Activated naive CD8-positive, alpha-beta T cell treated with anti-CD3 and anti-CD28 coated beads, Interleukin-2, amount 50 U/mL, for 16 hours (primary cell): ENCODE data around the gene APOA5.
"Not testable (repeated sequence)": the region's sequence is repeated elsewhere in the genome, so short reads cannot be mapped to it uniquely, and the experiment has no call there.

Source experiments
- DNase-seq: peaks from one replicate; pipeline ENCODE4 v3.0.0-alpha.2; 2020; ENCODE audit warnings: low read depth, low spot score

Gene APOA5, protein sequence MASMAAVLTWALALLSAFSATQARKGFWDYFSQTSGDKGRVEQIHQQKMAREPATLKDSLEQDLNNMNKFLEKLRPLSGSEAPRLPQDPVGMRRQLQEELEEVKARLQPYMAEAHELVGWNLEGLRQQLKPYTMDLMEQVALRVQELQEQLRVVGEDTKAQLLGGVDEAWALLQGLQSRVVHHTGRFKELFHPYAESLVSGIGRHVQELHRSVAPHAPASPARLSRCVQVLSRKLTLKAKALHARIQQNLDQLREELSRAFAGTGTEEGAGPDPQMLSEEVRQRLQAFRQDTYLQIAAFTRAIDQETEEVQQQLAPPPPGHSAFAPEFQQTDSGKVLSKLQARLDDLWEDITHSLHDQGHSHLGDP

DNA sequence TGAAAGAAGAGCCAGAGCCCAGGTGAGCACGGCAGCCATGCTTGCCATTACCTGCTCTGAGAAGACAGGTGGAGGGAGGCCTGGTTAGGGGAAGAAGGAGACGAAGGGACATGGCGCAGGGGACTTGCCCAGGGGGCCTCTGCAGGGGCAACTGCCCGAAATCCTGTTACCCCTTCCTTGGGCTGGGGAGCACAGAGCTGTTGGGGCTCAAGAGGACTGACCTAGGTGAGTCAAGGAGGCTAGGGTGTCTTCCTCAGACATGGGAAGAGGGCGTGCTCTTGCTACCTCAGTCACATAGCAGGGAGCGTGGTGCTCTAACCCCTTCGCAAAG lies at the start of gene APOA5:
APOA5 (minus strand) TSS at position 67 of the 331 bp plus-strand sequence; CDS start at position 48, 19 bp downstream.
- DNase-seq = no peak

DNA sequence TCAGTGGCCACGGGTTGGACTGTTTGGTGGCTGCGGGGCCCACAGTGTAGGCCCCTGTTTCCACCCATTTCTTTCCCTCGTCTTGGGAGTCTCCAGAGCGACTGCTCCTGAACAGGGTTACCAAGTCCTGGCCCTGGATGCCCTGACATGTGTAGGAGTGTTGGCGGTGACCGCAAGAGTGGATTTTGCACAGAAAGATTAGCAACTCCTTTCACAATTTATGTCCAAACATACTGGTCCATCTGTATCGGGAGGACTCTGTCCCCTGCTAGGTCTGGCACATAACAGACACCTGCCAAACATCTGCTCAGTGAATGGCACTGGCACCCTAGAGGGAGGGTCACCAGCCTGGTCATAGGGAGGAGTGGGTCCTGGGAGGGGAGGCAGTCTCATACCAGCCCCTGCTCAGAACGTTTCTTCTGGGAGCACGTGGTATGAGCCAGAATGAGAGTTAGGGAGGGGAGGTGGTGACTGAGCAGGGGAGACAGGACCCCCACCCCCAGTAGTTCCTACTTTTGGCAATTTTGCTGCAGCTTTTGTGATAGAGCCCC lies 49.1 kb upstream of the APOA5 start:
- no peak for DNase-seq

DNA sequence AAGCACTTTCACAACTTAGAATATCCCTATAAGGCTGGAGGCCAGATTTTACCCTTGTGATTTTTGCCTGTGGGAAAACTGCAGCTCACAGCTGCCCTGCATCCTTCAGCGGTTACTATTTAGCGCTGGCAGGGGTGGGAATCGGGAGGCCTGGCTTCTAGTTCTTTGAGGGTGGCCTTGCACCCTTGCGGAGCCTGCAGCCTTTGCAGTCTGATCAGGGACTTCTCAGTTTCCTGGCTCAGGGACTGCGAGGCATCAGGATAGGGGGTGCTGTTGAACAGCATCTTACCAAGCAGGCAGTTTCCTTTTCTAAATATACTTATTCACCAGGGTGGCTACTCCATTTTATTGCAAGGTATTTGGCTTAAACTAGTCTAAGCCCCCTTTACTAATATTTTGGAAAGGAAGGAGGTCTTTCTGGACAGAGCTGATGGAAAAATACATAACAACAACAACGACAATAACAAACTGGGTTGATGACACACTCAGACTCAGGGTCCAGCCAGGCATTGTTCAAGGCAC lies 48.6 kb upstream of the APOA5 start:
- no peak for DNase-seq

DNA sequence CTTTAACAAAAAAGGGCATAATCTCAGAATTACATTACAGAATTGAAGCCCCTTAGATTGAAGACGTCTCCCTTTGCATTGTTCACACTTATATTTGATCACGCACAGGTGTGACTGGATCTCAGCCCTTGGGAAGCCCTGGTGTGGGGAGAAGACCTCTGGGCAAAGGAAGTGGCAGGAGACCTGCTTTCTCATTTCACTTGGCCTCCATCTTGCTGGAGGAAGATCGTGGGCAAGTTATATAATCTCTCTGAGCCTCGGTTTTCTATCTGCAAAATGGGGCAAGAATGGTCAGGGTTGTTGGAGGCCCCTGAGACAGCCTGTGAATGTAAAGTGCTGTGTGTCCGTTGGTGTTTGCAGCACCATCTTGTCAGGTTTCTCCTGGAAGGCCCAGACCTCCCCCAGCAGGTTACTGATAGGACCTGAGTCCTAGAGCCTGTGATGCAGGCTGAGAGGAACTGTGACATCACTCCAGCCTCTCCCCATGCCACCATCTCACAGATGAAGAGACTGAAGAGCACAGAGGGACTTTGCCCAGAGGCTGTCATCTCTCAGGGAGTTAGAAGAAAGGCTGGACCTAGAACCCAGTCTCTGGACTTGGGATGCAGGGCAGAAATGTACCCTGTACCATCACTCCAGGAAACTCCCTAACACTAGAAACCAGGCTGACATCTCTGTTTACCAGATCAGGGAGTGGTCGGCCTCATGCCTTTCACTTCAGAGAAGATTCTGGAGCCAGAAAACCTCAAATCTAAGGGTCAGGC lies 46.8 kb upstream of the APOA5 start:
- DNase-seq = no peak

DNA sequence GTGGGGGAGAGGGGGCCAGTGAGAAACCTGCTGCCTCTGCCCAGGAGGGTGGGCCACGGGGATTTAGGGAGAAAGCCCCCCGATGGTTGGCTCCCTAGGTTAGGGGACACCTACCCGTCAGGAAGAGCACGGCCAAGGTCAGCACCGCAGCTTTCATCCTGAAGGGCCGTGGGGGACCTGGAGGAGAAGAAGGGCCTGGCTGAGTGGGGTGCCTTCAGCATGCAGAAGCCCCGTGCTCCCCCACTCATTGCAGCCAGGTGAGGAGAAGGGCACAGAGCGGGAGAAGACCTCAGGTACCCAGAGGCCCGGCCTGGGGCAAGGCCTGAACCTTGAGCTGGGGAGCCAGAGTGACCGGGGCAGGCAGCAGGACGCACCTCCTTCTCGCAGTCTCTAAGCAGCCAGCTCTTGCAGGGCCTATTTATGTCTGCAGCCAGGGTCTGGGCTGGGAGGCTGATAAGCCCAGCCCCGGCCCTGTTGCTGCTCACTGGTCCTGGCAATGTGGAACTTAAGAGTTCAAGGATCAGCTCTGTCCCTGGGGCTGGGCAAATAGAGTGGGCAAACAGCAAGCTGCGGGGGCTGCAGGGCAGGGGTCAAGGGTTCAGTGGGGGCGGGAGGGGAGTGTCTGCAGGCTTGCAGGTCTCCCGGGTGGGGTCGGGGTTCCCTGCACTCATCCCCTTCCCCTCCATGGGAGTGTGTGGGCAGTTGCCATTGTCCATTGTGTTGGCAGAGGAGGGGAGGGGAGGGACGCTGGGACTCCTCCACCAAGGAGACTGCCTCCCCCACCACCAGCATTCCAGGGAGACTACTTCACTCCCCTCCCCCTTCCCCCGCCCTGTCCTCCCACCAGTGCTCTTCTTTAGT lies 45.8 kb upstream of the APOA5 start, which contains the start of gene APOA1:
APOA1 (minus strand) TSS at position 392 of the 861 bp plus-strand sequence; CDS start at position 157, 235 bp downstream.
- DNase-seq = no peak

DNA sequence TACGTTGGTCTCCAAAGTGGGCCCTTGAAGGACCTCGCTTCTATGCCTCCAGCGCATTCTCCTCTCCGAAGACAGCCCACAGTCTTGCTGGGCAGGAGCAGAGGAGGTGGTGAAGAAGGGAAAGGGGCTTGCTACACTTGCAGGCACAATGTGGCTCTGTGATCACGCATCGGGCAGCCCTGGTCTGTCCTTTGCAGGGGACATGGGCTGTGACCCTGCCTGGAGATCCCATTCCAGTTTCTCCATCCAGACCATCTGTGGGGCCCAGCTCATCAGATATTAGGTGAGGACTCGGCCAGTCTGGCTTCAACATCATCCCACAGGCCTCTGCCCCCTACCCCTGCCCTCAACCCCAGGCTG lies 44.9 kb upstream of the APOA5 start:
- no peak for DNase-seq

DNA sequence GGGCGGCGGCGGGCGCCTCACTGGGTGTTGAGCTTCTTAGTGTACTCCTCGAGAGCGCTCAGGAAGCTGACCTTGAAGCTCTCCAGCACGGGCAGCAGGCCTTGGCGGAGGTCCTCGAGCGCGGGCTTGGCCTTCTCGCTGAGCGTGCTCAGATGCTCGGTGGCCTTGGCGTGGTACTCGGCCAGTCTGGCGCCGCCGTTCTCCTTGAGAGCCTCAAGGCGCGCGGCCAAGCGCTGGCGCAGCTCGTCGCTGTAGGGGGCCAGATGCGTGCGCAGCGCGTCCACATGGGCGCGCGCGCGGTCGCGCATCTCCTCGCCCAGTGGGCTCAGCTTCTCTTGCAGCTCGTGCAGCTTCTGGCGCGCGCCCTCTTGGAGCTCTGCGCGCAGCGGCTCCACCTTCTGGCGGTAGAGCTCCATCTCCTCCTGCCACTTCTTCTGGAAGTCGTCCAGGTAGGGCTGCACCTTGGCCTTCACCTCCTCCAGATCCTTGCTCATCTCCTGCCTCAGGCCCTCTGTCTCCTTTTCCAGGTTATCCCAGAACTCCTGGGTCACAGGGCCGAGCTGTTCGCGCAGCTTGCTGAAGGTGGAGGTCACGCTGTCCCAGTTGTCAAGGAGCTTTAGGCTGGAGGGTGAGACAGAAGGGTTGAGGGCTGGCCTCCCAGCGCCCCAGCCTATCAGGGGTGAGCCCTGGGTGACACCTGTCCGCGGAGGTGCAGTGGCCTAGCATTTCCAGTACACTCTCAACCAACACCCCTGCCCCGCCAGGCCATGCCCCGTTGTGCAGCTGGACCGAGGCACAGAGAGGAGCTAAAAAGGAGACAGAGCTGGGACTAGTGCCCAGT lies 44.3 kb upstream of the APOA5 start:
- peak; percentile 43 for DNase-seq

DNA sequence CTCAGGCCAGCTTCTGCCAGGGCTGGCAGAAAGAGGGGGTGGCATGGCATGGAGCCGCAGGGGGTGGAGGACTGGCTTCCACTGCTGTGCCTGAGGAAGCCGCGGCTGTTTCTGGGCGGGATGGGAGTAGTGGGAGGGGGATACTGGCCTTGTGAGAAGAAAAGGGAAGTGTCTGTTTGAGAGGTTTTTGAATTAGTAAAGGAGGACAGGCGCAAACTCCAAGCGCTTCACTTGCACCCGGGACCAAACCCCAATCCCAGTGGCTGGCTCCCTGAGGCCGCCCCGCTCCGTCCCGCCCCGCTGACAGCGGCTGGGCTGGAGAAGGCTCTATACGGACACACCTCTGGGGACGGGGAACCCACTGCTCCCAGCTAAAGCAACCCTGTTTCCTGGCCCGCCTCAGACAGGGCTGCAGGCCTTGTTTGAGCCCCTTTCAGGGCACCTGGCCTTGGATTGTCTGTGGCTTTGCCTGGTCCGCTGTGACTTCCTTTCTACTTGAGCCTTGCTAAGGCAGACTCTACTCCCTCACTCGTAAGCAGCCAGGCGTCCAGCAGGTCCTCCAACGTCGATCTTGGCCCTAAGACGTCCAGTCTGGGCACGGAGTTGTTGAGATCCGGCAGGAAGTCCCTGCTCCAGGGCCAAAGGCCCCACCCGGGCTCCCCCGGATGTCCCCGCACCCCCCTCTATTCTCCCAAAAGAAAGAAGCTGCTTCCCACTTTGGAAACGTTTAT lies 43.5 kb upstream of the APOA5 start:
- no peak for DNase-seq

DNA sequence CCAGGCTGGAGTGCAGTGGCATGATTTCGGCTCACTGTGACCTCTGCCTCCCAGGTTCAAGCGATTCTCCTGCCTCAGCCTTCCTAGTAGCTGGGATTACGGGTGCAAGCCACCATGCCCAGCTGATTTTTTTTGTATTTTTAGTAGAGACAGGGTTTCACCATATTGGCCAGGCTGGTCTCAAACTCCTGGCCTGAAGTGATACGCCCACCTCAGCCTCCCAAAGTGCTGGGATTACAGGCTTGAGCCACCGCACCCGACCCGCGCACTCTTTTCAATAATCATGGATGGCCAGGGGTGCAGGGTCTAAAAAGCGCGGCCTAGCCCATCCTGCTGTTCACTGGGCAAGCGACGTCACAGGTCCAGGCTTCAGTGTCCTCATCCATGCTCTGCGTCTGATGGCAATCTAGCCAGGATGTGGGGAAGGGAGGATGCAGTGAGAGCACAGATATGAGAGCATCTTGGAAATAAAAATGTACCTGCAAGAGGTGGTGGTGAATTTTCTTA lies 42.9 kb upstream of the APOA5 start:
- not testable (repeated sequence) for DNase-seq

DNA sequence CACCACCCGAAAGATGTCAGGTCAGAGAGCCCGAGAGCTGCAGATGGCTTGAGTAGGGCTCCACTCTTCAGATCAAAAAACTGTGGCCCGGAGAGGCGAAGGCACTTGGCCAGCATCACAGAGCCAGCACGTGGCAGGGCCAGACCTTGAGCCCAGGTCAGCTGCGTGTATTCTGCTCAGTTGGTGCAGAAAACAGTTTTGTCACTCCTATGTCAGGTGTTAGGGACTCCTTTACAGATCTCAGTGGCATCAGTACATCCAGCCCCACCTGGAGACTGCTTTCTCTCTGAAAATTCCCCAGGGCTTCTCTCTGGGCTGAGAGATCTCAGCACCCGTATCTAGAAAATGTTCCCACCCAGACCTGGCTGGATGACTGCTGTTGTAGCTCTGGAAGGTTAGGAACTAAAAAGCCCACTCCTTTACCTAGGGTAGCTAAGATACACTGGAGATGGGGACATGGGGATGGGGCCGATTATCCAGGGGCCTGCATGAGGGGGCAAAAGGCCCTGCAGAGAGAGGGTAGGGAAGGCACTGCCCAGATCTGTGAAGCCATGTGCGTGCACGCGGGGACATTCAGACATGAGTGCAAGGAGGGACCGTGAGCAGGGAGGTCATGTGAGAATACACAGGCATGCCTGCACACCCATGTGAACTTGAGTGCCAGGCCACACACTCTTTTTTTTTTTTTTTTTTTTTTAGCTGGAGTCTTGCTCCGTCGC lies 42.3 kb upstream of the APOA5 start:
- DNase-seq = no peak

DNA sequence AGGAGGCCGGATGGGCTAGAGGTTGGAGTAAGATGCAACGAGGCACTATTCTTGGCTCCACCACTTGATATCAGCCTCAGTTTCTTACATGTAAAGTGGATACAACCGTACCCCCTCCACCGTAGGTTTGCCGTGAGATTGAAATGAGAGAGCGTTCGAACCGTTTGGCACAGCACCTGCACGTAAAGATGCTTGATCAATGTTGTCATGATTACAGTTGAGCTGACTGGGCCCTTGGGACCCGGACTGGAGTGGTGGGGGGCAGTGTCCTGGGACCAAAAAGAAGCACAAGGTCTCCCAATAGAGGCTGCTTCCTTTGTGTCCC lies 41.8 kb upstream of the APOA5 start:
- no peak for DNase-seq

DNA sequence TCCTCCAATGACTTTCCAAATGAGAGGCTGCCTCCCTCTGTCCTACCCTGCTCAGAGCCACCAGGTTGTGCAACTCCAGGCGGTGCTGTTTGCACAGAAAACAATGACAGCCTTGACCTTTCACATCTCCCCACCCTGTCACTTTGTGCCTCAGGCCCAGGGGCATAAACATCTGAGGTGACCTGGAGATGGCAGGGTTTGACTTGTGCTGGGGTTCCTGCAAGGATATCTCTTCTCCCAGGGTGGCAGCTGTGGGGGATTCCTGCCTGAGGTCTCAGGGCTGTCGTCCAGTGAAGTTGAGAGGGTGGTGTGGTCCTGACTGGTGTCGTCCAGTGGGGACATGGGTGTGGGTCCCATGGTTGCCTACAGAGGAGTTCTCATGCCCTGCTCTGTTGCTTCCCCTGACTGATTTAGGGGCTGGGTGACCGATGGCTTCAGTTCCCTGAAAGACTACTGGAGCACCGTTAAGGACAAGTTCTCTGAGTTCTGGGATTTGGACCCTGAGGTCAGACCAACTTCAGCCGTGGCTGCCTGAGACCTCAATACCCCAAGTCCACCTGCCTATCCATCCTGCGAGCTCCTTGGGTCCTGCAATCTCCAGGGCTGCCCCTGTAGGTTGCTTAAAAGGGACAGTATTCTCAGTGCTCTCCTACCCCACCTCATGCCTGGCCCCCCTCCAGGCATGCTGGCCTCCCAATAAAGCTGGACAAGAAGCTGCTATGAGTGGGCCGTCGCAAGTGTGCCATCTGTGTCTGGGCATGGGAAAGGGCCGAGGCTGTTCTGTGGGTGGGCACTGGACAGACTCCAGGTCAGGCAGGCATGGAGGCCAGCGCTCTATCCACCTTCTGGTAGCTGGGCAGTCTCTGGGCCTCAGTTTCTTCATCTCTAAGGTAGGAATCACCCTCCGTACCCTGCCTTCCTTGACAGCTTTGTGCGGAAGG lies 40.9 kb upstream of the APOA5 start:
- DNase-seq = no peak

DNA sequence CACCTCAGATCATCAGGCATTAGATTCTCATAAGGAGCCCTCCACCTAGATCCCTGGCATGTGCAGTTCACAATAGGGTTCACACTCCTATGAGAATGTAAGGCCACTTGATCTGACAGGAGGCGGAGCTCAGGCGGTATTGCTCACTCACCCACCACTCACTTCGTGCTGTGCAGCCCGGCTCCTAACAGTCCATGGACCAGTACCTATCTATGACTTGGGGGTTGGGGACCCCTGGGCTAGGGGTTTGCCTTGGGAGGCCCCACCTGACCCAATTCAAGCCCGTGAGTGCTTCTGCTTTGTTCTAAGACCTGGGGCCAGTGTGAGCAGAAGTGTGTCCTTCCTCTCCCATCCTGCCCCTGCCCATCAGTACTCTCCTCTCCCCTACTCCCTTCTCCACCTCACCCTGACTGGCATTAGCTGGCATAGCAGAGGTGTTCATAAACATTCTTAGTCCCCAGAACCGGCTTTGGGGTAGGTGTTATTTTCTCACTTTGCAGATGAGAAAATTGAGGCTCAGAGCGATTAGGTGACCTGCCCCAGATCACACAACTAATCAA lies 40.2 kb upstream of the APOA5 start:
- no peak for DNase-seq

DNA sequence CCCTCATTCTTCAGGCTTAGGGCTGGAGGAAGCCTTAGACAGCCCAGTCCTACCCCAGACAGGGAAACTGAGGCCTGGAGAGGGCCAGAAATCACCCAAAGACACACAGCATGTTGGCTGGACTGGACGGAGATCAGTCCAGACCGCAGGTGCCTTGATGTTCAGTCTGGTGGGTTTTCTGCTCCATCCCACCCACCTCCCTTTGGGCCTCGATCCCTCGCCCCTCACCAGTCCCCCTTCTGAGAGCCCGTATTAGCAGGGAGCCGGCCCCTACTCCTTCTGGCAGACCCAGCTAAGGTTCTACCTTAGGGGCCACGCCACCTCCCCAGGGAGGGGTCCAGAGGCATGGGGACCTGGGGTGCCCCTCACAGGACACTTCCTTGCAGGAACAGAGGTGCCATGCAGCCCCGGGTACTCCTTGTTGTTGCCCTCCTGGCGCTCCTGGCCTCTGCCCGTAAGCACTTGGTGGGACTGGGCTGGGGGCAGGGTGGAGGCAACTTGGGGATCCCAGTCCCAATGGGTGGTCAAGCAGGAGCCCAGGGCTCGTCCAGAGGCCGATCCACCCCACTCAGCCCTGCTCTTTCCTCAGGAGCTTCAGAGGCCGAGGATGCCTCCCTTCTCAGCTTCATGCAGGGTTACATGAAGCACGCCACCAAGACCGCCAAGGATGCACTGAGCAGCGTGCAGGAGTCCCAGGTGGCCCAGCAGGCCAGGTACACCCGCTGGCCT lies 38.7 kb upstream of the APOA5 start:
- DNase-seq = no peak

DNA sequence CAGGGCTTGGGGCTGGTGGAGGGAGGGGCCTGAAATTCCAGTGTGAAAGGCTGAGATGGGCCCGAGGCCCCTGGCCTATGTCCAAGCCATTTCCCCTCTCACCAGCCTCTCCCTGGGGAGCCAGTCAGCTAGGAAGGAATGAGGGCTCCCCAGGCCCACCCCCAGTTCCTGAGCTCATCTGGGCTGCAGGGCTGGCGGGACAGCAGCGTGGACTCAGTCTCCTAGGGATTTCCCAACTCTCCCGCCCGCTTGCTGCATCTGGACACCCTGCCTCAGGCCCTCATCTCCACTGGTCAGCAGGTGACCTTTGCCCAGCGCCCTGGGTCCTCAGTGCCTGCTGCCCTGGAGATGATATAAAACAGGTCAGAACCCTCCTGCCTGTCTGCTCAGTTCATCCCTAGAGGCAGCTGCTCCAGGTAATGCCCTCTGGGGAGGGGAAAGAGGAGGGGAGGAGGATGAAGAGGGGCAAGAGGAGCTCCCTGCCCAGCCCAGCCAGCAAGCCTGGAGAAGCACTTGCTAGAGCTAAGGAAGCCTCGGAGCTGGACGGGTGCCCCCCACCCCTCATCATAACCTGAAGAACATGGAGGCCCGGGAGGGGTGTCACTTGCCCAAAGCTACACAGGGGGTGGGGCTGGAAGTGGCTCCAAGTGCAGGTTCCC lies 38.0 kb upstream of the APOA5 start, which contains the start of gene APOC3:
APOC3 (plus strand) TSS at position 383 of the 659 bp plus-strand sequence. CDS start 676 bp downstream, outside the sequence.
- no peak for DNase-seq
